ENCODE data around the gene ACAA2.

DNA sequence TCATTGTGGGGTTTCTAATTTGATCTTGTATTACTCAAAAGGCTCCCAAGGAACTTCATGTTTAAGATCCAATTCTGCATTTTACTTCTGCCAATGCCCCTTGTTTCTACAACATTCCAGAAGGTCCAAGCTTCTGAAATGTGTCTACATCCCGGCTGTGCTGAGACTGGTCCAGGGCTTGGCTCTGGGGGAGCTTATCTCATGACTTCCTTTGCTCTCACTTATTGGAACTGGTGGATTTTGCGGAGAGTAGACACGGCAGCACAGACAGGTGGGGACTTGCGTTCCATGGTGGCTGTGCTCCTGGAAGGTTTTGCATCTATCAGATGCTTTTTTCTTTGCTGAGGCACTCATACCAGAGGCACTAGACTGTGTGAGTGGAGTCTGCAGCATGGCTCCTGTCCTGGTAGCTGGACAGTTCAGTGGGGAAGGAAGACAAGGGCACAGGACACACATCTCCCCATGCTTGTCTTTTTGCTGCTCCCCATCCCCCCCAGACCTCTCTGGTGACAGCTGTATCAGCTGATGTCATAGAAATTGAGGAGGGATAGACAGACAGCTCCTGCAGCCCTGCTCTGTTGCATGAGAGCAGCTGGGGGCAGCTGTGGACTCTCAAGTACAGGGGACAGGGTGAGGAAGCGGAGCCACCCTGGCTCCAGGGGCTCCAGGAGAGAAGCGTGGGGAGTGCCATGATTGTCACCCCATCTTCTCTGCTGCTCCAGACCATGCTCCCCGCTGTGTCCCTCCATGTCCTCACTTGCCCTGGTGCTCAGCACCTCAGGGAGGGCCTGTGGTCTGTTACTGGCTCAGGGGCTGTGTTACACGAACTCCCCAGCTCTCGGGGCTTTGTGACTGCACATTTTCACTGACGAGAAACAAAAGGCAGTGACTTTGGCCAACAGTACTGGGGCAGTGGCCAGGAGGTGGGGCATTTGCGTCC lies 46.0 kb downstream of the ACAA2 start:
- TF ChIP-seq POLR2A (IDR thresholded peaks at IDR 0.05; ENCODE audit: low read depth, low read length): no peak
- TF ChIP-seq POLR2AphosphoS5 (IDR thresholded peaks at IDR 0.05; ENCODE audit: low read depth, low read length): no peak

Measured in GM12892 (cell line).